Measurements from ENCODE around the gene LRG1.
A peak's percentile ranks its signal among the peaks of the same experiment; 100 is the strongest.
"Not testable (repeated sequence)": the region's sequence is repeated elsewhere in the genome, so short reads cannot be mapped to it uniquely, and the experiment has no call there.

Gene LRG1

DNA sequence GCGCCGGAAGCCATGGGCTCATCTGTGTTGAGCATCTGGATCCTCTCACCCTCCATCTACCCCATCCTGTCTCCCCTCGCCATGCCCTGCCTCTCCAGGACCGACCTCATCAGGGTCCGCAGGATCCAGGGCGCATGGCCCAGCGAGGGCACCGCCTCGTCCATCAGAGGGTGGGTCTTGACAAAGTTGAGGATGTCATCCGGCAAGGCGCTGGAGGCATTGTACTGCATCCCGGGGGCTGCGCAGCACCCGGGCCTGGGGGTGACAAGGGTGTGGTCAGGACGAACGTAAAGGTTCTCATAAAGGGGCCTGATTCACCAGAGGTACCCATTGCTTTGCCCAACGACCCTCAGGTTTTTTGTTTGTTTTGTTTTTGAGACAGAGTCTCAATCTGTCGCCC is 10.2 kb upstream of the LRG1 start:
- no peak for DNase-seq

DNA sequence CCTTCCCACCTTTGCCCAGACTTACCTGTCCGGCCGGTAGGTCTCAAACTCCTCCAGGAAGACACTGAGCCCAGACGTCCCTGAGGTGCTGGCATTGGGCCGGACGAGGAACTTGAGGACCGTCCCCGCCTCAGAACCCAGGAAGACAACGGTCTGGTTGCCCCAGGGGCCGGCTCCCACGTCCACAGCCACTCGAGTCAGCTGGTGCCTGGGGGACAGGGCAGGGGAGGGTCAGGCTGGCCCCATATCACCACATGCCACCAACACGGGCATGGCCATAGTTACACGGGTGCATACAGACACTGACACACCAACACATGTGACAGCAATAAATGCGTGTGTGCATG is 8.4 kb upstream of the LRG1 start:
- no peak for DNase-seq

GRCh38 chr19:4547303-4548237 is 7.7 kb upstream of the LRG1 start:
- DNase-seq: no peak

- DNase-seq: no peak
Measured at GRCh38 chr19:4543842-4544647, 4.2 kb upstream of the LRG1 start.

GRCh38 chr19:4542896-4543841 is 3.3 kb upstream of the LRG1 start:
- DNase-seq: no peak

DNA sequence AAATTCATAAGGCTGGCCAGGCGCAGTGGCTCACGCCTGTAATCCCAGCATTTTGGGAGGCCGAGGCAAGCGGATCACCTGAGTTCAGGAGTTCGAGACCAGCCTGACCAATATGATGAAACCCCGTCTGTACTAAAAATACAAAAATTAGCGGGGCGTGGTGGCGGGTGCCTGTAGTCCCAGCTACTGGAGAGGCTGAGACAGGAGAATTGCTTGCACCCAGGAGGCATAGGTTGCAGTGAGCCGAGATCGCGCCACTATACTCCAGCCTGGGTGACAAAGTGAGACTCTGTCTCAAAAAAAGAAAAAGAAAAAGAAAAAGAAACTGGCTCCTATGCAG is 1.9 kb upstream of the LRG1 start:
- not testable (repeated sequence) for DNase-seq

DNA sequence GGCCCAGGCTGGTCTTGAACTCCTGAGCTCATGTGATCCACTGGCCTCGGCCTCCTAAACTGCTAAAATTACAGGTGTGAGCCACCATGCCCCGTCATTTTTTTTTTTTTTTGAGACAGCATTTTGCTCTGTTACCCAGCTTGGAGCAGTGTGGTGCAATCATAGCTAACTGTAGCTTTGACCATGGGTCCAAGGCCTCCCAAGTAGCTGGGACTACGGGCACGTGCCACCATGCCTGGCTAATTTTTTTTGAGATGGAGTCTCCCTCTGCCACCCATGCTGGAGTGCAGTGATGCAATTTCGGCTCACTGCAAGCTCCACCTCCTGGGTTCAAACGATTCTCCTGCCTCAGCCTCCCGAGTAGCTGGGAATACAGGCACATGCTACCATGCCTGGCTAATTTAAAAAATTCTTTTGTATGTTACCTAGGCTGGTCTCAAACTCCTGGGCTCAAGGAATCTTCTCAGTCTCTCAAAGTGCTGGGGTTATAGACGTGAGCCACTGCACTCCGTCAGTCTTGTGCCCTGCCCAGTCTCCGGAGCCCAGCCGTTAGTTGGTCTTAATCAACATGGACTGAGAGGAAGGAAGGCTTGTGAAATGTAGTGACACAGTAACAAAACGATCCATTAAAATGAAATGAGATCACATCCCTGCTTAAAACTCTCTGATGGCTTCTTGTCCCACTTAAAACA is 1.4 kb upstream of the LRG1 start:
- no peak for DNase-seq

GRCh38 chr19:4539169-4539692 is 605 bp downstream of the LRG1 start:
- no peak for DNase-seq

- no peak for DNase-seq
Measured at GRCh38 chr19:4538601-4538954, 1.3 kb downstream of the LRG1 start.

GRCh38 chr19:4537953-4538600 is 1.8 kb downstream of the LRG1 start:
- peak; percentile 42 for DNase-seq

- DNase-seq: no peak
Measured at GRCh38 chr19:4536798-4537197, 3.0 kb downstream of the LRG1 start.

GRCh38 chr19:4534836-4535658 is 4.8 kb downstream of the LRG1 start, which contains the start of gene PLIN5:
Gene PLIN5, minus strand, starts transcription at chr19:4535224. Its CDS starts 1,150 bp downstream, at chr19:4534074.
- DNase-seq: peak; percentile 91

DNA sequence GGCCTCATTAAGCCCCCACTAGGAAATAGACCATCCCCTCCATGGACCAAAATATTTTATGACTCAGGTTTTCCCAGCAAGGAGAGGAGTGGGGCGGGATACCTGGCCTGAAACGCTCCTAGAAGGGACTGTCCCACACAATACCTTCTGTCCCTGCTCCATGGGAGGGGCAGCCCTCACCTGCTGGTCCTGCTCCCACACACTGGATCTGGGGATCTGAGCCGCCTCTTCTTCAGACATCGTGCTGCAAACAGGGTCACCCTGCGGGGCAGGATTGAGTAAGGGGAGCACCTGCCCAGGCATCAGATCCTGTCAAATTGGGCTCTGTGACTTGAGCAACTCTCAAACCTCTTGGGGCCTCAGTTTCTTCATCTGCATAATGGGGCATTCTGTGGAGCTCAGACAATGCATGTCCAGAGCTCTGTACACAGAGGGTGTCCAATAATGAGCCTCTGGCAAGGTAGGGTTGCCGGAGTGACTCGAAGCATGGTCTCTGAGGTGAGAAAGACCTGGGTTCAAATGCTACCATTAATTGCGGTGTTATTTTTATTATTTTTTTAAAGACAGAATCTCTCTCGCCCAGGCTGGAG is 5.9 kb downstream of the LRG1 start:
- DNase-seq: no peak

GRCh38 chr19:4533334-4533733 is 6.5 kb downstream of the LRG1 start:
- DNase-seq: no peak

DNA sequence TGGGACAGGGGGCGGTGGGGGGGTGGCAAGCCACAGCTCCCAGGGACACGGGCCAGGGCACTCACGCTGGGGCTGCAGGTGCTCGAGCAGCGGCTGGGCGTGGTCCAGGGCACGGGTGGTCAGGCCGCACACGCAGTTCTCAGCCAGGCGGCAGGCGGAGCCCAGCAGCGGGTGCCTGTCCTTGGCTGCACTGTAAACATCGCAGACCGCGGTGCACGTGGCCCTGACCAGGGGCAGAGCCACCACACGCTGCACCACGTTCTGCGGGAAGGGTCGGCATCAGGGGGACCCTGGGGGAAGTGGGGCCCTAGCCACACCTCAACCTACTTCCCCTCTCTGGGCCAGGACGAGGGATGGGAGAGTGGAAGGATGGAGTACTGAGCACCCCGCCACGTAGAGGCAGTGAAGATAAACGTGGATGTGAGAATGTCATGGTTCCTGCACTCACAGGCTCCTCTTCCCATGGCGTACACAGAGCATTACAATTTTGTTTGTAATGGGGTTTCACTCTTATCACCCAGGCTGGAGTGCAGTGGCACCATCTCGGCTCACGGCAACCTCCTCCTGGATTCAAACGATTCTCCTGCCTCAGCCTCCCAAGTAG is 8.2 kb downstream of the LRG1 start:
- no peak for DNase-seq

DNA sequence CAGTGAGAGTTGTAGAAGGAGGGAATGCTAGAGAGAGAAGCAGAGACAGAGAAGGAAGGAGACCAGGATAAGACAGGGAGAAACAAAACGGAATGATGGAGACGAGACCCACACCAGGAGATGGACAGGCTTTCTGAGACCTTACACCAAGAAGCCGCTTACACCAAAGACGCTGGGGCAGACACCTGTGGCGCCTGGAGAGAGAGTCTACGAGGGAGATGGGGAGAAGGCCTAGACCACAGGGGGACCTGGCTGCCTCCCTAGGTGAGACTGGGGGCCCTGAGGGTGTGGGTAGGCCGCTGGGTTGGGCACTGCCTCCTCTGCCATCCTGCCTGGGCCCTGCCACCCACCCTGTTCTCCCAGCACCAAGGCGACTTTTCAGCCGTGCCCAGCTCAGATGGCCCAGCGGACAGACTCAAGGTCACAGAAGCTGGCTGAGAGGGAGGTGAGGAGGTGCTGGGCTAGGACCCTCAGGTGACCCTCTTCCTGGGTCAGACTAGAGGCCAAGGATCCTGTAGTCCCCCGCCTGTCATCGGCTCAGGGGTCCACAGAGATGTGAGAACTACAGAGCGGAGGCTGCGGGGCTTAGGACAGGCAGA is 9.8 kb downstream of the LRG1 start:
- no peak for DNase-seq

GRCh38 chr19:4528843-4529242 is 11.0 kb downstream of the LRG1 start:
- no peak for DNase-seq

GRCh38 chr19:4527377-4527776 is 12.5 kb downstream of the LRG1 start:
- not testable (repeated sequence) for DNase-seq

- no peak for DNase-seq
Measured at GRCh38 chr19:4525563-4526002, 14.3 kb downstream of the LRG1 start.

Data from NCI-H82 (cell line).